K562 (cell line): ENCODE data around the gene ALG1L2. TPM values are rescaled to one million over a fixed set of nuclear protein-coding genes. Genes with fewer than 3 reads are reported as not detected.

Source experiments
- CCNT2 ChIP-seq: IDR thresholded peaks from 2 replicates; pipeline ENCODE4 v1.6.1; 2011; ENCODE audit warnings: borderline replicate concordance, low read depth, mild to moderate bottlenecking, moderate library complexity, mixed read lengths, low read length; ENCODE audit not compliant: insufficient read length; ENCODE audit errors: extremely low read depth
- GABPB1 ChIP-seq: sonication (generic); formaldehyde crosslinking; IDR thresholded peaks from 2 replicates; pipeline ENCODE4 v1.8.0; 2022; ENCODE audit warnings: mild to moderate bottlenecking, missing genetic modification reagents
- HDAC1 ChIP-seq, 2 experiments: fragments of 450-650 bp; IDR thresholded peaks; 2 replicates each; pipeline ENCODE4 v1.6.1; 2016 to 2017; ENCODE audit warnings: inconsistent platforms in 1 of 2, mild to moderate bottlenecking in 1 of 2, moderate library complexity in 1 of 2
- HEY1 ChIP-seq: fragments of 250-450 bp; sonication (Bioruptor Pico); IDR thresholded peaks from 2 replicates; pipeline ENCODE4 v1.5.0; 2020; ENCODE audit warnings: mild to moderate bottlenecking, moderate library complexity, borderline replicate concordance
- MED1 ChIP-seq: sonication (generic); formaldehyde crosslinking; IDR thresholded peaks from 2 replicates; pipeline ENCODE4 v1.8.1; 2023; ENCODE audit warnings: missing genetic modification reagents, borderline replicate concordance
- NFIX ChIP-seq: fragments of 250-450 bp; sonication (Bioruptor Pico); IDR thresholded peaks from 2 replicates; pipeline ENCODE4 v1.4.0; 2020; ENCODE audit warnings: low read depth, mild to moderate bottlenecking, moderate library complexity
- OTX1 ChIP-seq: fragments of 450-650 bp; formaldehyde crosslinking; IDR thresholded peaks from 2 replicates; pipeline ENCODE4 v1.4.0; 2022; ENCODE audit warnings: mild to moderate bottlenecking
- POLR2A ChIP-seq: fragments of 450-650 bp; conservative IDR thresholded peaks from 2 replicates; pipeline ENCODE4 v1.6.1; 2016
- RAD51 ChIP-seq: fragments of 450-650 bp; IDR thresholded peaks from 2 replicates; pipeline ENCODE4 v1.7.1; 2016; ENCODE audit warnings: low read depth, mild to moderate bottlenecking, borderline replicate concordance
- RBFOX2 ChIP-seq: fragments of 200-400 bp; formaldehyde crosslinking; IDR thresholded peaks from 2 replicates; pipeline ENCODE4 v1.6.1; 2017; ENCODE audit warnings: low read depth, mild to moderate bottlenecking, low read length, moderate library complexity
- SMARCA4 ChIP-seq: fragments of 450-650 bp; IDR thresholded peaks from 2 replicates; pipeline ENCODE4 v1.6.1; 2016
- TAF7 ChIP-seq: fragments of 450-650 bp; IDR thresholded peaks from 2 replicates; pipeline ENCODE4 v1.6.1; 2016; ENCODE audit warnings: missing genetic modification characterization, missing compliant biosample characterization
- TRIM24 ChIP-seq, 2 experiments: fragments of 450-650 bp; IDR thresholded peaks; 2 replicates each; pipeline ENCODE4 v1.6.1; 2016
- ZFP36 ChIP-seq: fragments of 150-350 bp; IDR thresholded peaks from 2 replicates; pipeline ENCODE4 v1.6.1; 2018; ENCODE audit warnings: low read length, low read depth; ENCODE audit not compliant: partially characterized antibody
- ZNF586 ChIP-seq: fragments of 450-650 bp; formaldehyde crosslinking; conservative IDR thresholded peaks from 2 replicates; pipeline ENCODE4 v1.4.0; 2020; ENCODE audit warnings: mild to moderate bottlenecking, moderate library complexity
- polyA plus RNA-seq, 8 experiments: library from polyadenylated mRNA; depleted of rRNA in 4 of 8; stranded (reverse) in 5 of 8; unstranded in 3 of 8; fragments of >200 nt; fragmentation: Nextera tagmentation in 2 of 8; fragmentation: Illumina TruSeq in 1 of 8; extraction: Ambion mirVana in 2 of 8; extraction: Trizol in 1 of 8; gene quantifications; 2 replicates each; pipeline versions ENCODE4 v1.2.1 to v1.2.3, GENCODE V29; 2011 to 2014; ENCODE audit warnings: inconsistent platforms in 1 of 8, missing spikeins in 1 of 8
- total RNA-seq, 7 experiments: library from RNA; depleted of rRNA in 6 of 7; stranded (reverse); fragments of >200 nt in 6 of 7; fragmentation: Illumina TruSeq in 2 of 7; extraction: Trizol in 2 of 7; gene quantifications; 2 replicates each; pipeline versions ENCODE4 v1.2.1 to v1.2.3, GENCODE V29; 2011 to 2021; ENCODE audit warnings: low replicate concordance in 1 of 7
- TF ChIP-seq, protein P1 (sequence below): fragments of 250-450 bp; sonication (Bioruptor Pico); IDR thresholded peaks from 2 replicates; pipeline ENCODE4 v1.4.0; 2020; ENCODE audit warnings: mild to moderate bottlenecking, moderate library complexity
- TF ChIP-seq, protein P2 (sequence below), 2 experiments: IDR thresholded peaks in 1 of 2; conservative IDR thresholded peaks in 1 of 2; 2 replicates each; pipeline ENCODE4 v1.6.1; 2016; ENCODE audit warnings: low read depth in 2 of 2, mild to moderate bottlenecking in 1 of 2, missing compliant biosample characterization in 1 of 2, missing genetic modification characterization in 1 of 2, moderate library complexity in 1 of 2

Gene ALG1L2
- total and polyA plus RNA-seq, 9 of the 15 experiments (the other 6 are each of a cell fraction or from before 2014, with no cell fraction given), result 0.10 to 1.1 (median 0.33) TPM; not detected in 2

DNA sequence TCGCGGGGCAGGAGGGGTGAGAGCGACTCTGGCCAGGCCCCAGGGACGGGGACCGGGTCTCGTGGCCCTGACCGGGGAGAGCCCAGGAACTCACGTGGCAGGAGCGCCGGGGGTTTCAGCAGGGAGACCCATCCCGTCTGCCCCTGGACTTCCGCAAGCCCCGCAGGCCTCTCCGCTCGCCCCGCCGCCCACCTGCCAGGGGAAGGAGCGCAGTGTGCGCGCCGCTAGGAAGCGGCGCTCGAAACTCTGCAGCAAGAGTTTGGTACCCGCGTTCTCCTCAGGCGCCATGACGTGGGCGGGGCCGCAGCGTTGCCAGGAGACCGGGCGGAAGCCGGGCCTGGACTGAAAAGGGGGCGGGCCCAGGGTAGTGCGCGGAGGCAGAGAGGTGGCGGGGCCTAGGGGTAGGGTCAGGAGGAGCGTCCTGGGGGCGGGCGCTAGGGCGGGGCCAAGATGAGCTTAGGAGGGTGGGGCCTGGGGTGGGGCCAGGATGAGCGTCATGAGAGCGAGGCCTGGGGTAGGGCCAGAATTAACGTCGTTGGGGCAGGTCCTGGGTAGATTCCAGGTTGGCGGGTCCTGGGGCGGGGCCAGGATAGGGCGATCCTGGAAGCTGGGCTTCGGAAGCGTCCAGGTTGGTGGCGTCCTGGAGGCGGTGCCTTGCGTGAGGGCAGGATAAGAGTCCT lies 29.7 kb downstream of the ALG1L2 start (continued):
- TF ChIP-seq, protein P1, sequence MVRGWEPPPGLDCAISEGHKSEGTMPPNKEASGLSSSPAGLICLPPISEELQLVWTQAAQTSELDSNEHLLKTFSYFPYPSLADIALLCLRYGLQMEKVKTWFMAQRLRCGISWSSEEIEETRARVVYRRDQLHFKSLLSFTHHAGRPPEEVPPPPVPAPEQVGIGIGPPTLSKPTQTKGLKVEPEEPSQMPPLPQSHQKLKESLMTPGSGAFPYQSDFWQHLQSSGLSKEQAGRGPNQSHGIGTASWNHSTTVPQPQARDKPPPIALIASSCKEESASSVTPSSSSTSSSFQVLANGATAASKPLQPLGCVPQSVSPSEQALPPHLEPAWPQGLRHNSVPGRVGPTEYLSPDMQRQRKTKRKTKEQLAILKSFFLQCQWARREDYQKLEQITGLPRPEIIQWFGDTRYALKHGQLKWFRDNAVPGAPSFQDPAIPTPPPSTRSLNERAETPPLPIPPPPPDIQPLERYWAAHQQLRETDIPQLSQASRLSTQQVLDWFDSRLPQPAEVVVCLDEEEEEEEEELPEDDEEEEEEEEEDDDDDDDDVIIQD (CRISPR knock-in tag), result no peak
- TF ChIP-seq GABPB1 (peak; percentile 65; the same call in 1 of the 2 replicates), HDAC1 (IDR thresholded peaks at IDR 0.05) (peak in 1 of 2 experiments; percentile 34; a peak in 1 of 4 replicates), TRIM24 (IDR thresholded peaks at IDR 0.05) (no peak), CCNT2 (no peak), RAD51 (no peak), HEY1 (CRISPR knock-in tag) (no peak), RBFOX2 (peak; percentile 72), POLR2A (peak; percentile 53; the same call in 1 of the 2 replicates), MED1 (CRISPR knock-in tag) (no peak), NFIX (CRISPR knock-in tag) (no peak), TAF7 (tag) (no peak), SMARCA4 (no peak), ZFP36 (no peak), OTX1 (CRISPR knock-in tag) (no peak), ZNF586 (no peak)
- TF ChIP-seq, protein P2, sequence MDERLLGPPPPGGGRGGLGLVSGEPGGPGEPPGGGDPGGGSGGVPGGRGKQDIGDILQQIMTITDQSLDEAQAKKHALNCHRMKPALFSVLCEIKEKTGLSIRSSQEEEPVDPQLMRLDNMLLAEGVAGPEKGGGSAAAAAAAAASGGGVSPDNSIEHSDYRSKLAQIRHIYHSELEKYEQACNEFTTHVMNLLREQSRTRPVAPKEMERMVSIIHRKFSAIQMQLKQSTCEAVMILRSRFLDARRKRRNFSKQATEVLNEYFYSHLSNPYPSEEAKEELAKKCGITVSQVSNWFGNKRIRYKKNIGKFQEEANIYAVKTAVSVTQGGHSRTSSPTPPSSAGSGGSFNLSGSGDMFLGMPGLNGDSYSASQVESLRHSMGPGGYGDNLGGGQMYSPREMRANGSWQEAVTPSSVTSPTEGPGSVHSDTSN (CRISPR knock-in tag; IDR thresholded peaks at IDR 0.05; ENCODE audit: low read depth), result no peak
- TF ChIP-seq, protein P2 (tag; conservative IDR thresholded peaks at IDR 0.05; ENCODE audit: low read depth), result no peak
- TF ChIP-seq, all 486 proteins: peak for 30
